Neural cell (in vitro differentiated cells): ENCODE data around the gene POLR2H. TPM values are rescaled to one million over a fixed set of nuclear protein-coding genes. Genes with fewer than 3 reads are reported as not detected.

Experiments used
- H2AFZ ChIP-seq: fragments of 200-600, 300-800 bp; sonication (generic), shearing (Covaris generic); 2 replicates; pipeline ENCODE4 v1.6.0; 2014; ENCODE audit warnings: low read depth, mild to moderate bottlenecking, antibody characterized with exemption, low read length, moderate library complexity
- H3F3A ChIP-seq: fragments of 200-600 bp; shearing (Covaris generic); 2 replicates; pipeline ENCODE4 v1.6.1; 2016; ENCODE audit warnings: mild to moderate bottlenecking, moderate library complexity, mixed read lengths, antibody characterized with exemption, low read length; ENCODE audit not compliant: insufficient read depth, poor library complexity, severe bottlenecking
- H3K27ac ChIP-seq: fragments of 200-600, 300-800 bp; sonication (generic), shearing (Covaris generic); 2 replicates; pipeline ENCODE4 v1.5.1; 2014; ENCODE audit warnings: mild to moderate bottlenecking, low read length, moderate library complexity
- H3K27me3 ChIP-seq: fragments of 300-800, 200-600 bp; sonication (generic), shearing (Covaris generic); 2 replicates; pipeline ENCODE4 v1.6.0; 2014; ENCODE audit warnings: mild to moderate bottlenecking, low read depth, low read length, moderate library complexity; ENCODE audit not compliant: insufficient read depth
- H3K36me3 ChIP-seq: fragments of 300-800, 200-600 bp; sonication (generic), shearing (Covaris generic); 2 replicates; pipeline ENCODE4 v1.5.1; 2014; ENCODE audit warnings: mild to moderate bottlenecking, antibody characterized with exemption, low read length, moderate library complexity; ENCODE audit not compliant: insufficient read depth
- H3K4me2 ChIP-seq: fragments of 300-800, 200-600 bp; sonication (generic), shearing (Covaris generic); 2 replicates; pipeline ENCODE4 v1.6.0; 2014; ENCODE audit warnings: mild to moderate bottlenecking, low read length
- H3K4me3 ChIP-seq: fragments of 300-800, 200-600 bp; sonication (generic), shearing (Covaris generic); 2 replicates; pipeline ENCODE4 v1.5.1; 2014; ENCODE audit warnings: mild to moderate bottlenecking, low read length, moderate library complexity
- H3K79me2 ChIP-seq: fragments of 200-600 bp; shearing (Covaris generic); replicated peaks from 2 replicates; pipeline ENCODE4 v1.6.0; 2014; ENCODE audit warnings: mild to moderate bottlenecking, low read length, moderate library complexity; ENCODE audit not compliant: insufficient read depth
- H3K9ac ChIP-seq: fragments of 300-800, 200-600 bp; sonication (generic), shearing (Covaris generic); 2 replicates; pipeline ENCODE4 v1.6.1; 2016; ENCODE audit warnings: mild to moderate bottlenecking, low read length, mixed read lengths
- H3K9me2 ChIP-seq: fragments of 200-600 bp; shearing (Covaris generic); 2 replicates; pipeline ENCODE4 v1.6.1; 2016; ENCODE audit warnings: mild to moderate bottlenecking, low read length, mixed read lengths; ENCODE audit not compliant: insufficient read depth
- H3K9me3 ChIP-seq: fragments of 200-600, 300-800 bp; sonication (generic), shearing (Covaris generic); 2 replicates; pipeline ENCODE4 v1.6.1; 2016; ENCODE audit warnings: mild to moderate bottlenecking, mixed run types, low read length, moderate library complexity, mixed read lengths
- H4K20me1 ChIP-seq: fragments of 200-600 bp; shearing (Covaris generic); 2 replicates; pipeline ENCODE4 v1.6.1; 2016; ENCODE audit warnings: mild to moderate bottlenecking, mixed run types; ENCODE audit not compliant: insufficient read depth
- CTCF ChIP-seq: fragments of 450-650 bp; IDR thresholded peaks from 2 replicates; pipeline ENCODE4 v1.5.1; 2014; ENCODE audit warnings: antibody characterized with exemption, mild to moderate bottlenecking, moderate library complexity; ENCODE audit not compliant: poor library complexity, severe bottlenecking
- EP300 ChIP-seq: fragments of 450-650 bp; conservative IDR thresholded peaks from 2 replicates; pipeline ENCODE4 v1.6.1; 2014; ENCODE audit warnings: antibody characterized with exemption, mild to moderate bottlenecking, moderate library complexity; ENCODE audit not compliant: poor library complexity, severe bottlenecking
- EZH2 ChIP-seq: fragments of 200-600, 300-800 bp; shearing (Covaris generic), sonication (generic); IDR thresholded peaks from 2 replicates; pipeline ENCODE4 v1.6.1; 2014; ENCODE audit warnings: antibody characterized with exemption, low read length, borderline replicate concordance, mild to moderate bottlenecking; ENCODE audit not compliant: insufficient read depth, poor library complexity, severe bottlenecking
- MXI1 ChIP-seq: fragments of 450-650 bp; conservative IDR thresholded peaks from 2 replicates; pipeline ENCODE4 v1.6.1; 2014; ENCODE audit warnings: antibody characterized with exemption, mild to moderate bottlenecking; ENCODE audit not compliant: poor library complexity, severe bottlenecking
- POLR2AphosphoS5 ChIP-seq: IDR thresholded peaks from 2 replicates; pipeline ENCODE4 v1.6.1; 2012
- RAD21 ChIP-seq: fragments of 450-650 bp; conservative IDR thresholded peaks from 2 replicates; pipeline ENCODE4 v1.6.1; 2014; ENCODE audit warnings: antibody characterized with exemption, mild to moderate bottlenecking, moderate library complexity
- REST ChIP-seq: IDR thresholded peaks from 2 replicates; pipeline ENCODE4 v1.6.1; 2012; ENCODE audit warnings: borderline replicate concordance
- SMC3 ChIP-seq: fragments of 450-650 bp; conservative IDR thresholded peaks from 2 replicates; pipeline ENCODE4 v1.6.1; 2014; ENCODE audit warnings: antibody characterized with exemption, mild to moderate bottlenecking, moderate library complexity; ENCODE audit not compliant: poor library complexity
- TAF1 ChIP-seq: IDR thresholded peaks from 2 replicates; pipeline ENCODE4 v1.6.1; 2012; ENCODE audit warnings: low read depth
- polyA plus RNA-seq: library from polyadenylated mRNA; depleted of rRNA; stranded (reverse); fragments of >200 nt; gene quantifications from 2 replicates; pipeline ENCODE4 v1.2.3, GENCODE V29; 2014

The POLR2H gene
- polyA plus RNA-seq, 1 donor from 2014 or later, result 185 TPM

- Histone ChIP-seq H3K9ac (no peak overlapping the region), H4K20me1 (no peaks in the 10 kb centered on the region), H3K36me3 (no peaks in the 10 kb centered on the region), H3K79me2 (peaks cover 11% of the 10 kb centered on the region), H2AFZ (no peak overlapping the region), H3K27ac (no peak overlapping the region), H3K4me3 (no peak overlapping the region), H3K27me3 (no peaks in the 10 kb centered on the region), H3F3A (peaks cover 10% of the 10 kb centered on the region), H3K9me3 (no peaks in the 10 kb centered on the region), H3K9me2 (no peaks in the 10 kb centered on the region), H3K4me2 (no peak overlapping the region)
- no peak for TF ChIP-seq EZH2
- no peak for TF ChIP-seq RAD21
- no peak for TF ChIP-seq EP300
- TF ChIP-seq MXI1, result no peak
- TF ChIP-seq SMC3, result no peak
- TF ChIP-seq REST, result no peak
- no peak for TF ChIP-seq CTCF
- TF ChIP-seq TAF1, result no peak
- TF ChIP-seq POLR2AphosphoS5, result no peak
Observed at GRCh38 chr3:184332370-184333090, 29.0 kb upstream of the POLR2H start.

- Histone ChIP-seq H3K4me2 (no peak overlapping the region), H3K79me2 (peaks cover 18% of the 10 kb centered on the region), H3K9me2 (no peaks in the 10 kb centered on the region), H3K9me3 (no peaks in the 10 kb centered on the region), H3F3A (peaks cover 10% of the 10 kb centered on the region), H3K27me3 (no peaks in the 10 kb centered on the region), H4K20me1 (no peaks in the 10 kb centered on the region), H3K4me3 (no peak overlapping the region), H3K27ac (no peak overlapping the region), H3K9ac (no peak overlapping the region), H3K36me3 (no peaks in the 10 kb centered on the region), H2AFZ (no peak overlapping the region)
- TF ChIP-seq REST (no peak), RAD21 (no peak), POLR2AphosphoS5 (no peak)
Observed at GRCh38 chr3:184333190-184333589, 28.3 kb upstream of the POLR2H start.
